Measurements from ENCODE around the gene S100Z.

DNA sequence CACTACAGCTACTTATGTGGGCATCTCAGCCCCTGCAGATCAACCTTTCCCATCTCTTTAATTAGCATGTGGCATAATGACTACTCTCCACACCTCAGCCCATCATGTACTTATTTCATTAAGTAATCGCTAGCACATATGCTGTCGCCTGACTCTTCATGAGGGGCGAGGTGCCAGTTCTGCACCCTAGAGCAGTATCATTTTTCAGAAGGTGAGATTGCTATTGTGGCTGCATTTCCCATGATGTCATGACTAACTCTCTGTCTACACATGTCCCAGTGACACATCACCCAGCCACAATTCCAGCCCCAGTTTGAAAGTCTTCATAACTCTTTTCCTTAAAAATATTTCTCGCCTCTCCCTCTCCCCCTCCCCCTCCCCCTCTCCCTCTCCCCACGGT is 38.6 kb upstream of the S100Z start:
- TF ChIP-seq POLR2AphosphoS5 (IDR thresholded peaks at IDR 0.05) (no peak), POLR2A (IDR thresholded peaks at IDR 0.05) (no peak), EP300 (IDR thresholded peaks at IDR 0.05) (no peak)
- TF ChIP-seq, protein P1, sequence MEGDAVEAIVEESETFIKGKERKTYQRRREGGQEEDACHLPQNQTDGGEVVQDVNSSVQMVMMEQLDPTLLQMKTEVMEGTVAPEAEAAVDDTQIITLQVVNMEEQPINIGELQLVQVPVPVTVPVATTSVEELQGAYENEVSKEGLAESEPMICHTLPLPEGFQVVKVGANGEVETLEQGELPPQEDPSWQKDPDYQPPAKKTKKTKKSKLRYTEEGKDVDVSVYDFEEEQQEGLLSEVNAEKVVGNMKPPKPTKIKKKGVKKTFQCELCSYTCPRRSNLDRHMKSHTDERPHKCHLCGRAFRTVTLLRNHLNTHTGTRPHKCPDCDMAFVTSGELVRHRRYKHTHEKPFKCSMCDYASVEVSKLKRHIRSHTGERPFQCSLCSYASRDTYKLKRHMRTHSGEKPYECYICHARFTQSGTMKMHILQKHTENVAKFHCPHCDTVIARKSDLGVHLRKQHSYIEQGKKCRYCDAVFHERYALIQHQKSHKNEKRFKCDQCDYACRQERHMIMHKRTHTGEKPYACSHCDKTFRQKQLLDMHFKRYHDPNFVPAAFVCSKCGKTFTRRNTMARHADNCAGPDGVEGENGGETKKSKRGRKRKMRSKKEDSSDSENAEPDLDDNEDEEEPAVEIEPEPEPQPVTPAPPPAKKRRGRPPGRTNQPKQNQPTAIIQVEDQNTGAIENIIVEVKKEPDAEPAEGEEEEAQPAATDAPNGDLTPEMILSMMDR (IDR thresholded peaks at IDR 0.05) = no peak
